WTC11 (cell line): ENCODE results near the gene GEMIN8. TPM values are rescaled to one million over a fixed set of nuclear protein-coding genes. Genes with fewer than 3 reads are reported as not detected.

Experiments used
- ATAC-seq: fragments of 200-7000 bp; cut with Tn5 transposase; 2 replicates; pipeline ENCODE4 v1.10.0; 2021; ENCODE audit warnings: mild to moderate bottlenecking, moderate library complexity
- CTCF ChIA-PET: fragments of 300-600 bp; sonication (Branson Sonifier 250); formaldehyde crosslinking; loops from one replicate; lab custom pipeline; 2021; ENCODE audit warnings: antibody characterized with exemption; lab: Charles Lee
- POLR2A ChIA-PET: fragments of 350-600 bp; sonication (Branson Sonifier 250); formaldehyde crosslinking; loops from one replicate; lab custom pipeline; 2021; ENCODE audit warnings: antibody characterized with exemption; lab: Charles Lee
- DNase-seq: peaks from one replicate; pipeline ENCODE4 v3.0.0; 2021; ENCODE audit warnings: low spot score
- H3K27ac Mint-ChIP-seq: 2 replicates; pipeline ENCODE4 v1.8.0; 2021; ENCODE audit warnings: mixed read lengths
- H3K27me3 Mint-ChIP-seq: 2 replicates; pipeline ENCODE4 v1.8.0; 2021; ENCODE audit warnings: low read depth, mild to moderate bottlenecking, moderate library complexity, mixed read lengths
- H3K36me3 Mint-ChIP-seq: 2 replicates; pipeline ENCODE4 v1.8.0; 2021; ENCODE audit warnings: mixed read lengths
- H3K4me1 Mint-ChIP-seq: 2 replicates; pipeline ENCODE4 v1.8.0; 2022; ENCODE audit warnings: mixed read lengths
- H3K4me3 Mint-ChIP-seq: 2 replicates; pipeline ENCODE4 v1.8.0; 2021; ENCODE audit warnings: mild to moderate bottlenecking, moderate library complexity, mixed read lengths
- H3K9me3 Mint-ChIP-seq: 2 replicates; pipeline ENCODE4 v1.8.0; 2021; ENCODE audit warnings: mixed read lengths
- CBFB ChIP-seq: sonication (generic); formaldehyde crosslinking; IDR thresholded peaks from 2 replicates; pipeline ENCODE4 v1.8.1; 2022; ENCODE audit warnings: mild to moderate bottlenecking, low read depth, missing genetic modification reagents
- ELF4 ChIP-seq: sonication (generic); formaldehyde crosslinking; IDR thresholded peaks from 2 replicates; pipeline ENCODE4 v1.8.1; 2022; ENCODE audit warnings: low read depth, mild to moderate bottlenecking, moderate library complexity, missing genetic modification reagents
- ETV6 ChIP-seq: sonication (generic); formaldehyde crosslinking; IDR thresholded peaks from 2 replicates; pipeline ENCODE4 v1.8.1; 2022; ENCODE audit warnings: mild to moderate bottlenecking, missing genetic modification reagents
- FOXK1 ChIP-seq: sonication (generic); formaldehyde crosslinking; IDR thresholded peaks from 2 replicates; pipeline ENCODE4 v1.8.0; 2022; ENCODE audit warnings: mild to moderate bottlenecking, moderate library complexity, missing genetic modification reagents
- FOXP1 ChIP-seq: sonication (generic); formaldehyde crosslinking; IDR thresholded peaks from 2 replicates; pipeline ENCODE4 v1.8.0; 2022; ENCODE audit warnings: missing genetic modification reagents, mild to moderate bottlenecking, moderate library complexity, borderline replicate concordance
- GTF2I ChIP-seq: fragments of 250-450 bp; sonication (Bioruptor Pico); conservative IDR thresholded peaks from 2 replicates; pipeline ENCODE4 v1.4.0; 2021; ENCODE audit warnings: mild to moderate bottlenecking
- NR2C2 ChIP-seq: sonication (generic); formaldehyde crosslinking; IDR thresholded peaks from 2 replicates; pipeline ENCODE4 v1.8.0; 2022; ENCODE audit warnings: mild to moderate bottlenecking, missing genetic modification reagents
- SMAD4 ChIP-seq: sonication (generic); formaldehyde crosslinking; IDR thresholded peaks from 2 replicates; pipeline ENCODE4 v1.8.0; 2022; ENCODE audit warnings: mild to moderate bottlenecking, missing genetic modification reagents
- SOX15 ChIP-seq: fragments of 250-450 bp; sonication (Bioruptor Pico); IDR thresholded peaks from 2 replicates; pipeline ENCODE4 v1.9.0; 2021; ENCODE audit warnings: mild to moderate bottlenecking
- TEAD4 ChIP-seq: sonication (generic); formaldehyde crosslinking; IDR thresholded peaks from 2 replicates; pipeline ENCODE4 v1.8.0; 2022; ENCODE audit warnings: mild to moderate bottlenecking, missing genetic modification reagents
- ZNF317 ChIP-seq: sonication (generic); formaldehyde crosslinking; IDR thresholded peaks from 2 replicates; pipeline ENCODE4 v1.8.1; 2023; ENCODE audit warnings: low read depth, mild to moderate bottlenecking, moderate library complexity, missing genetic modification reagents, borderline replicate concordance
- total RNA-seq: library from RNA; stranded (reverse); gene quantifications from 3 replicates; pipeline ENCODE4 v1.2.3, GENCODE V29; 2021
- TF ChIP-seq, protein P1 (sequence below): fragments of 250-450 bp; sonication (Bioruptor Pico); conservative IDR thresholded peaks from 2 replicates; pipeline ENCODE4 v1.9.0; 2021; ENCODE audit warnings: mild to moderate bottlenecking
- TF ChIP-seq, protein P2 (sequence below): sonication (generic); formaldehyde crosslinking; IDR thresholded peaks from 2 replicates; pipeline ENCODE4 v1.8.1; 2022; ENCODE audit warnings: mild to moderate bottlenecking, missing genetic modification reagents, moderate library complexity, borderline replicate concordance
- TF ChIP-seq, protein P3 (sequence below): sonication (generic); formaldehyde crosslinking; IDR thresholded peaks from 2 replicates; pipeline ENCODE4 v1.8.1; 2023; ENCODE audit warnings: mild to moderate bottlenecking, missing genetic modification reagents, moderate library complexity
- TF ChIP-seq, protein P4 (sequence below): sonication (generic); formaldehyde crosslinking; IDR thresholded peaks from 2 replicates; pipeline ENCODE4 v1.8.1; 2023; ENCODE audit warnings: mild to moderate bottlenecking, missing genetic modification reagents
- TF ChIP-seq, protein P5 (sequence below): sonication (generic); formaldehyde crosslinking; IDR thresholded peaks from 2 replicates; pipeline ENCODE4 v1.8.1; 2023; ENCODE audit warnings: mild to moderate bottlenecking, missing genetic modification reagents, borderline replicate concordance
- TF ChIP-seq, protein P6 (sequence below): sonication (generic); formaldehyde crosslinking; IDR thresholded peaks from 2 replicates; pipeline ENCODE4 v1.8.0; 2022; ENCODE audit warnings: mild to moderate bottlenecking, missing genetic modification reagents
- TF ChIP-seq, protein P7 (sequence below): fragments of 250-450 bp; sonication (Bioruptor Pico); IDR thresholded peaks from 2 replicates; pipeline ENCODE4 v1.8.0; 2021; ENCODE audit warnings: mild to moderate bottlenecking
- TF ChIP-seq, protein P8 (sequence below): fragments of 250-450 bp; sonication (Bioruptor Pico); IDR thresholded peaks from 2 replicates; pipeline ENCODE4 v1.9.0; 2021; ENCODE audit warnings: moderate library complexity, mild to moderate bottlenecking, inconsistent platforms, borderline replicate concordance

GEMIN8 gene
- total RNA-seq, 1 experiment from 2014 or later = 21.1 TPM

DNA sequence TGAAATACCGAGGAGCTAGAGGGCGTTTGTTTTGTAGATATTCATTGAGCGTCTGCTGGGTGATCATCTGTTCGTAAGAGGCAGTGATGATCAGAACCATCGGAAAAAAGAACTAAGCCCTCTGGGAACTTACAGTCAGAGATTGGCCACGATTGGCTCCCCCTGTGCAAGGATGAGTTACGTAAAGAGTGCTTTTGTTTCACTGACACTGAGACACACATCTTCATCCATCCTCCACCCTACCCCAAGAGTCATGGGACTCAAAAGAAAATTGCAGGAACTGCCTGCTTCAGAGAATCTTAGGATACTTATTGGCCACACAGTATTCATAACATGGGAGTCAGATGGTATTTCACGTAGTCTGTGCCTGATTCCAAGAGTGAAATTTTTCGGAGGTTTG, 62.1 kb downstream of the GEMIN8 start:
- Mint-ChIP-seq H3K27ac (no peak overlapping the region), H3K9me3 (peaks cover 4% of the 10 kb centered on the region), H3K4me3 (no peak overlapping the region), H3K4me1 (peaks cover 9% of the 10 kb centered on the region), H3K27me3 (no peaks in the 10 kb centered on the region; the same call in 1 of the 2 replicates)
- CTCF ChIA-PET = no interaction called here
- DNase-seq = no peak
- no peak for ATAC-seq
- no peak for TF ChIP-seq CBFB (CRISPR knock-in tag)
- no peak for TF ChIP-seq TEAD4 (CRISPR knock-in tag)
- TF ChIP-seq, protein P1, sequence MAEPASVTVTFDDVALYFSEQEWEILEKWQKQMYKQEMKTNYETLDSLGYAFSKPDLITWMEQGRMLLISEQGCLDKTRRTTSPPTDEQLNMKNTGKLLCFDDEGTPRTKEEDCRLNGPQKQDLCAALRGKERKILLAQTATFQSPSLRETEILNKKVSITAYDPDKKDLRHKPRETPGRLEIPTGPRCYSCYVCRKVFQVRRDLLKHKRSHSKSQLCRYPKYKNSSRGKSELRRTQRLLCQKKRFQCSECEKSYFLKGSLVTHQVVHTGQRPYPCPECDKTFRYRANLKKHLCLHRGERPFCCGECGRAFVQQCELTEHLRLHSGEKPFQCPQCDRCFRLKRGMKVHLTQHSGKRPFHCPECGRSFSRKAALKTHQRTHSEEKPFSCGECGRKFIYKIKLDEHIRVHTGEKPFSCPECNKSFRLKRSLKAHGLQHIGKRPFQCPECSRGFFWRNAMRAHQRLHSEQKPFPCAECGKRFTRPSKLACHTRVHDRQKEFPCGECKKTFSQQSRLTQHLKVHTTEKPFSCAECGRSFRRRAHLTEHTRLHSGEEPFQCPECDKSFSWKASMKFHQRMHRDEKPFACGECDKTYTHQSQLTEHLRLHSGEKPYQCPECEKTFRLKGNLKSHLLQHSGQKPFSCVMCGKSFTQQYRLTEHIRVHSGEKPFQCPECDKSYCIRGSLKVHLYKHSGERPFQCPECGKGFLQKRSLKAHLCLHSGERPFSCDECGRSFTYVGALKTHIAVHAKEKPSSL (CRISPR knock-in tag) = no peak
- no peak for TF ChIP-seq FOXP1 (CRISPR knock-in tag)
- TF ChIP-seq, protein P2, sequence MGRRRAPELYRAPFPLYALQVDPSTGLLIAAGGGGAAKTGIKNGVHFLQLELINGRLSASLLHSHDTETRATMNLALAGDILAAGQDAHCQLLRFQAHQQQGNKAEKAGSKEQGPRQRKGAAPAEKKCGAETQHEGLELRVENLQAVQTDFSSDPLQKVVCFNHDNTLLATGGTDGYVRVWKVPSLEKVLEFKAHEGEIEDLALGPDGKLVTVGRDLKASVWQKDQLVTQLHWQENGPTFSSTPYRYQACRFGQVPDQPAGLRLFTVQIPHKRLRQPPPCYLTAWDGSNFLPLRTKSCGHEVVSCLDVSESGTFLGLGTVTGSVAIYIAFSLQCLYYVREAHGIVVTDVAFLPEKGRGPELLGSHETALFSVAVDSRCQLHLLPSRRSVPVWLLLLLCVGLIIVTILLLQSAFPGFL (CRISPR knock-in tag) = no peak
- TF ChIP-seq GTF2I (CRISPR knock-in tag) = no peak
- TF ChIP-seq ELF4 (CRISPR knock-in tag) = no peak
- no peak for TF ChIP-seq ETV6 (CRISPR knock-in tag)
- TF ChIP-seq, protein P3, sequence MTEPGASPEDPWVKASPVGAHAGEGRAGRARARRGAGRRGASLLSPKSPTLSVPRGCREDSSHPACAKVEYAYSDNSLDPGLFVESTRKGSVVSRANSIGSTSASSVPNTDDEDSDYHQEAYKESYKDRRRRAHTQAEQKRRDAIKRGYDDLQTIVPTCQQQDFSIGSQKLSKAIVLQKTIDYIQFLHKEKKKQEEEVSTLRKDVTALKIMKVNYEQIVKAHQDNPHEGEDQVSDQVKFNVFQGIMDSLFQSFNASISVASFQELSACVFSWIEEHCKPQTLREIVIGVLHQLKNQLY = no peak
- TF ChIP-seq, protein P4, sequence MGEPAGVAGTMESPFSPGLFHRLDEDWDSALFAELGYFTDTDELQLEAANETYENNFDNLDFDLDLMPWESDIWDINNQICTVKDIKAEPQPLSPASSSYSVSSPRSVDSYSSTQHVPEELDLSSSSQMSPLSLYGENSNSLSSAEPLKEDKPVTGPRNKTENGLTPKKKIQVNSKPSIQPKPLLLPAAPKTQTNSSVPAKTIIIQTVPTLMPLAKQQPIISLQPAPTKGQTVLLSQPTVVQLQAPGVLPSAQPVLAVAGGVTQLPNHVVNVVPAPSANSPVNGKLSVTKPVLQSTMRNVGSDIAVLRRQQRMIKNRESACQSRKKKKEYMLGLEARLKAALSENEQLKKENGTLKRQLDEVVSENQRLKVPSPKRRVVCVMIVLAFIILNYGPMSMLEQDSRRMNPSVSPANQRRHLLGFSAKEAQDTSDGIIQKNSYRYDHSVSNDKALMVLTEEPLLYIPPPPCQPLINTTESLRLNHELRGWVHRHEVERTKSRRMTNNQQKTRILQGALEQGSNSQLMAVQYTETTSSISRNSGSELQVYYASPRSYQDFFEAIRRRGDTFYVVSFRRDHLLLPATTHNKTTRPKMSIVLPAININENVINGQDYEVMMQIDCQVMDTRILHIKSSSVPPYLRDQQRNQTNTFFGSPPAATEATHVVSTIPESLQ (CRISPR knock-in tag) = no peak
- TF ChIP-seq, protein P5, sequence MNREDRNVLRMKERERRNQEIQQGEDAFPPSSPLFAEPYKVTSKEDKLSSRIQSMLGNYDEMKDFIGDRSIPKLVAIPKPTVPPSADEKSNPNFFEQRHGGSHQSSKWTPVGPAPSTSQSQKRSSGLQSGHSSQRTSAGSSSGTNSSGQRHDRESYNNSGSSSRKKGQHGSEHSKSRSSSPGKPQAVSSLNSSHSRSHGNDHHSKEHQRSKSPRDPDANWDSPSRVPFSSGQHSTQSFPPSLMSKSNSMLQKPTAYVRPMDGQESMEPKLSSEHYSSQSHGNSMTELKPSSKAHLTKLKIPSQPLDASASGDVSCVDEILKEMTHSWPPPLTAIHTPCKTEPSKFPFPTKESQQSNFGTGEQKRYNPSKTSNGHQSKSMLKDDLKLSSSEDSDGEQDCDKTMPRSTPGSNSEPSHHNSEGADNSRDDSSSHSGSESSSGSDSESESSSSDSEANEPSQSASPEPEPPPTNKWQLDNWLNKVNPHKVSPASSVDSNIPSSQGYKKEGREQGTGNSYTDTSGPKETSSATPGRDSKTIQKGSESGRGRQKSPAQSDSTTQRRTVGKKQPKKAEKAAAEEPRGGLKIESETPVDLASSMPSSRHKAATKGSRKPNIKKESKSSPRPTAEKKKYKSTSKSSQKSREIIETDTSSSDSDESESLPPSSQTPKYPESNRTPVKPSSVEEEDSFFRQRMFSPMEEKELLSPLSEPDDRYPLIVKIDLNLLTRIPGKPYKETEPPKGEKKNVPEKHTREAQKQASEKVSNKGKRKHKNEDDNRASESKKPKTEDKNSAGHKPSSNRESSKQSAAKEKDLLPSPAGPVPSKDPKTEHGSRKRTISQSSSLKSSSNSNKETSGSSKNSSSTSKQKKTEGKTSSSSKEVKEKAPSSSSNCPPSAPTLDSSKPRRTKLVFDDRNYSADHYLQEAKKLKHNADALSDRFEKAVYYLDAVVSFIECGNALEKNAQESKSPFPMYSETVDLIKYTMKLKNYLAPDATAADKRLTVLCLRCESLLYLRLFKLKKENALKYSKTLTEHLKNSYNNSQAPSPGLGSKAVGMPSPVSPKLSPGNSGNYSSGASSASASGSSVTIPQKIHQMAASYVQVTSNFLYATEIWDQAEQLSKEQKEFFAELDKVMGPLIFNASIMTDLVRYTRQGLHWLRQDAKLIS (CRISPR knock-in tag) = no peak
- TF ChIP-seq ZNF317 (CRISPR knock-in tag) = no peak
- TF ChIP-seq, all 79 proteins: peak for 0
- POLR2A ChIA-PET = no interaction called here
- peaks cover 3% of the 10 kb centered on the region; the same call in 1 of the 2 replicates for H3K36me3 Mint-ChIP-seq

DNA sequence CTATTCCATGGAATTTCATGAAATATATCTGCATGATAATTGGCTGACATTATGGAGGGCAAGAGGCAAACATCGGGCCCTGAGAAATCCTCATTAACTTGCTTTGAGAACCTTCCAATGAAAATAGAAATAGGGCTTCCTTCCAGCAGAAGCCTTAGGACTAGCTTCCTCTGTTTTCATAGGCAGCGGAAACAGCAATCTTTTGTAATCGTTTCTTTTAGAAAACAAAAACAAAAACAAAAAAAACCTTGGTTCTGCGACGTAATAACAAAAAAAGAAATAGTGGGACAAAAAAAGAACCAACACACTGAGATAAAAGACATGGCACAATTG, 62.9 kb downstream of the GEMIN8 start:
- H3K36me3 Mint-ChIP-seq = peaks cover 3% of the 10 kb centered on the region; the same call in 1 of the 2 replicates
- ChIA-PET POLR2A (no interaction called here), CTCF (no interaction called here)
- no peak overlapping the region; the same call in 1 of the 2 replicates for H3K27ac Mint-ChIP-seq
- H3K4me1 Mint-ChIP-seq = peaks cover 9% of the 10 kb centered on the region
- H3K9me3 Mint-ChIP-seq = peaks cover 3% of the 10 kb centered on the region
- H3K27me3 Mint-ChIP-seq = no peaks in the 10 kb centered on the region; the same call in 1 of the 2 replicates
- ATAC-seq (no peak), DNase-seq (no peak)
- H3K4me3 Mint-ChIP-seq = no peak overlapping the region
- TF ChIP-seq NR2C2 (CRISPR knock-in tag) (no peak), SOX15 (CRISPR knock-in tag) (no peak), FOXK1 (CRISPR knock-in tag) (no peak), SMAD4 (CRISPR knock-in tag) (no peak)
- TF ChIP-seq, protein P6, sequence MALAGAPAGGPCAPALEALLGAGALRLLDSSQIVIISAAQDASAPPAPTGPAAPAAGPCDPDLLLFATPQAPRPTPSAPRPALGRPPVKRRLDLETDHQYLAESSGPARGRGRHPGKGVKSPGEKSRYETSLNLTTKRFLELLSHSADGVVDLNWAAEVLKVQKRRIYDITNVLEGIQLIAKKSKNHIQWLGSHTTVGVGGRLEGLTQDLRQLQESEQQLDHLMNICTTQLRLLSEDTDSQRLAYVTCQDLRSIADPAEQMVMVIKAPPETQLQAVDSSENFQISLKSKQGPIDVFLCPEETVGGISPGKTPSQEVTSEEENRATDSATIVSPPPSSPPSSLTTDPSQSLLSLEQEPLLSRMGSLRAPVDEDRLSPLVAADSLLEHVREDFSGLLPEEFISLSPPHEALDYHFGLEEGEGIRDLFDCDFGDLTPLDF = no peak
- TF ChIP-seq, protein P7, sequence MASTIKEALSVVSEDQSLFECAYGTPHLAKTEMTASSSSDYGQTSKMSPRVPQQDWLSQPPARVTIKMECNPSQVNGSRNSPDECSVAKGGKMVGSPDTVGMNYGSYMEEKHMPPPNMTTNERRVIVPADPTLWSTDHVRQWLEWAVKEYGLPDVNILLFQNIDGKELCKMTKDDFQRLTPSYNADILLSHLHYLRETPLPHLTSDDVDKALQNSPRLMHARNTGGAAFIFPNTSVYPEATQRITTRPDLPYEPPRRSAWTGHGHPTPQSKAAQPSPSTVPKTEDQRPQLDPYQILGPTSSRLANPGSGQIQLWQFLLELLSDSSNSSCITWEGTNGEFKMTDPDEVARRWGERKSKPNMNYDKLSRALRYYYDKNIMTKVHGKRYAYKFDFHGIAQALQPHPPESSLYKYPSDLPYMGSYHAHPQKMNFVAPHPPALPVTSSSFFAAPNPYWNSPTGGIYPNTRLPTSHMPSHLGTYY = no peak
- TF ChIP-seq, protein P8, sequence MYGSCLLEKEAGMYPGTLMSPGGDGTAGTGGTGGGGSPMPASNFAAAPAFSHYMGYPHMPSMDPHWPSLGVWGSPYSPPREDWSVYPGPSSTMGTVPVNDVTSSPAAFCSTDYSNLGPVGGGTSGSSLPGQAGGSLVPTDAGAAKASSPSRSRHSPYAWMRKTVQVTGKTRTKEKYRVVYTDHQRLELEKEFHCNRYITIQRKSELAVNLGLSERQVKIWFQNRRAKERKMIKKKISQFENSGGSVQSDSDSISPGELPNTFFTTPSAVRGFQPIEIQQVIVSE (CRISPR knock-in tag) = no peak
